ENCODE measurements around the gene PWWP2A.

PWWP2A gene

GRCh38 chr5:160064995-160065614 lies 54.1 kb downstream of the PWWP2A start:
- H3K4me1 ChIP-seq (ENCODE audit: control insufficient read depth, low read depth, low read length), result peaks cover 6% of the 10 kb centered on the region
- no peaks in the 10 kb centered on the region for H3K27me3 ChIP-seq (ENCODE audit: control insufficient read depth, insufficient read depth, low read length)
- H3K9ac ChIP-seq (ENCODE audit: low read length), result no peak overlapping the region
- no peak overlapping the region for H3K27ac ChIP-seq (ENCODE audit: low read length)
- H3K4me3 ChIP-seq (ENCODE audit: low read length), result no peak overlapping the region
- H3K9me3 ChIP-seq (ENCODE audit: control insufficient read depth, low read depth, low read length), result no peaks in the 10 kb centered on the region
- H3K36me3 ChIP-seq (ENCODE audit: control insufficient read depth, low read depth, low read length), result peaks cover 17% of the 10 kb centered on the region

- H3K9me3 ChIP-seq (ENCODE audit: control insufficient read depth, low read depth, low read length), result no peaks in the 10 kb centered on the region
- no peak overlapping the region for H3K27ac ChIP-seq (ENCODE audit: low read length)
- no peak overlapping the region for H3K9ac ChIP-seq (ENCODE audit: low read length)
- H3K4me3 ChIP-seq (ENCODE audit: low read length), result no peak overlapping the region
- peaks cover 24% of the 10 kb centered on the region for H3K36me3 ChIP-seq (ENCODE audit: control insufficient read depth, low read depth, low read length)
- peaks cover 6% of the 10 kb centered on the region for H3K4me1 ChIP-seq (ENCODE audit: control insufficient read depth, low read depth, low read length)
- no peaks in the 10 kb centered on the region for H3K27me3 ChIP-seq (ENCODE audit: control insufficient read depth, insufficient read depth, low read length)
Observed at GRCh38 chr5:160064417-160064810, 54.8 kb downstream of the PWWP2A start.

- H3K27me3 ChIP-seq (ENCODE audit: control insufficient read depth, insufficient read depth, low read length), result no peaks in the 10 kb centered on the region
- H3K9ac ChIP-seq (ENCODE audit: low read length), result no peak overlapping the region
- H3K36me3 ChIP-seq (ENCODE audit: control insufficient read depth, low read depth, low read length), result peaks cover 34% of the 10 kb centered on the region
- H3K4me3 ChIP-seq (ENCODE audit: low read length), result no peak overlapping the region
- H3K4me1 ChIP-seq (ENCODE audit: control insufficient read depth, low read depth, low read length), result no peaks in the 10 kb centered on the region
- no peaks in the 10 kb centered on the region for H3K9me3 ChIP-seq (ENCODE audit: control insufficient read depth, low read depth, low read length)
- H3K27ac ChIP-seq (ENCODE audit: low read length), result no peak overlapping the region
Observed at GRCh38 chr5:160061770-160062169, 57.5 kb downstream of the PWWP2A start.

GRCh38 chr5:160060001-160060400 lies 59.2 kb downstream of the PWWP2A start:
- peaks cover 39% of the 10 kb centered on the region for H3K36me3 ChIP-seq (ENCODE audit: control insufficient read depth, low read depth, low read length)
- no peak overlapping the region for H3K27ac ChIP-seq (ENCODE audit: low read length)
- H3K4me3 ChIP-seq (ENCODE audit: low read length), result no peak overlapping the region
- no peaks in the 10 kb centered on the region for H3K9me3 ChIP-seq (ENCODE audit: control insufficient read depth, low read depth, low read length)
- H3K9ac ChIP-seq (ENCODE audit: low read length), result no peak overlapping the region
- no peaks in the 10 kb centered on the region for H3K4me1 ChIP-seq (ENCODE audit: control insufficient read depth, low read depth, low read length)
- H3K27me3 ChIP-seq (ENCODE audit: control insufficient read depth, insufficient read depth, low read length), result no peaks in the 10 kb centered on the region

- H3K36me3 ChIP-seq (ENCODE audit: control insufficient read depth, low read depth, low read length), result peaks cover 55% of the 10 kb centered on the region
Observed at GRCh38 chr5:160057256-160057655, 62.0 kb downstream of the PWWP2A start.

GRCh38 chr5:160054831-160055230 lies 64.4 kb downstream of the PWWP2A start:
- no peak overlapping the region for H3K9ac ChIP-seq (ENCODE audit: low read length)
- H3K36me3 ChIP-seq (ENCODE audit: control insufficient read depth, low read depth, low read length), result peaks cover 67% of the 10 kb centered on the region
- H3K27ac ChIP-seq (ENCODE audit: low read length), result no peak overlapping the region
- H3K4me1 ChIP-seq (ENCODE audit: control insufficient read depth, low read depth, low read length), result no peaks in the 10 kb centered on the region
- H3K4me3 ChIP-seq (ENCODE audit: low read length), result no peak overlapping the region
- no peaks in the 10 kb centered on the region for H3K9me3 ChIP-seq (ENCODE audit: control insufficient read depth, low read depth, low read length)
- H3K27me3 ChIP-seq (ENCODE audit: control insufficient read depth, insufficient read depth, low read length), result no peaks in the 10 kb centered on the region

More at GRCh38 chr5:160057256-160057655, 62.0 kb downstream of the PWWP2A start:
- Histone ChIP-seq H3K9me3 (ENCODE audit: control insufficient read depth, low read depth, low read length) (no peaks in the 10 kb centered on the region), H3K4me3 (ENCODE audit: low read length) (no peak overlapping the region), H3K9ac (ENCODE audit: low read length) (no peak overlapping the region), H3K27ac (ENCODE audit: low read length) (no peak overlapping the region), H3K27me3 (ENCODE audit: control insufficient read depth, insufficient read depth, low read length) (no peaks in the 10 kb centered on the region), H3K4me1 (ENCODE audit: control insufficient read depth, low read depth, low read length) (no peaks in the 10 kb centered on the region)

- H3K27ac ChIP-seq (ENCODE audit: low read length), result no peak overlapping the region
- H3K9me3 ChIP-seq (ENCODE audit: control insufficient read depth, low read depth, low read length), result no peaks in the 10 kb centered on the region
- H3K4me3 ChIP-seq (ENCODE audit: low read length), result no peak overlapping the region
- no peak overlapping the region for H3K9ac ChIP-seq (ENCODE audit: low read length)
- no peaks in the 10 kb centered on the region for H3K27me3 ChIP-seq (ENCODE audit: control insufficient read depth, insufficient read depth, low read length)
- H3K4me1 ChIP-seq (ENCODE audit: control insufficient read depth, low read depth, low read length), result no peaks in the 10 kb centered on the region
- H3K36me3 ChIP-seq (ENCODE audit: control insufficient read depth, low read depth, low read length), result peaks cover 70% of the 10 kb centered on the region
Observed at GRCh38 chr5:160054047-160054446, 65.2 kb downstream of the PWWP2A start.

- H3K9ac ChIP-seq (ENCODE audit: low read length), result no peak overlapping the region
- H3K36me3 ChIP-seq (ENCODE audit: control insufficient read depth, low read depth, low read length), result peaks cover 43% of the 10 kb centered on the region
Observed at GRCh38 chr5:160049099-160049498, 70.2 kb downstream of the PWWP2A start.

GRCh38 chr5:160048131-160048530 lies 71.1 kb downstream of the PWWP2A start:
- Histone ChIP-seq H3K36me3 (ENCODE audit: control insufficient read depth, low read depth, low read length) (peaks cover 37% of the 10 kb centered on the region), H3K27ac (ENCODE audit: low read length) (no peak overlapping the region), H3K9ac (ENCODE audit: low read length) (no peak overlapping the region), H3K4me3 (ENCODE audit: low read length) (no peak overlapping the region), H3K4me1 (ENCODE audit: control insufficient read depth, low read depth, low read length) (peaks cover 20% of the 10 kb centered on the region), H3K9me3 (ENCODE audit: control insufficient read depth, low read depth, low read length) (no peaks in the 10 kb centered on the region), H3K27me3 (ENCODE audit: control insufficient read depth, insufficient read depth, low read length) (no peaks in the 10 kb centered on the region)

More at GRCh38 chr5:160049099-160049498, 70.2 kb downstream of the PWWP2A start:
- Histone ChIP-seq H3K4me3 (ENCODE audit: low read length) (no peak overlapping the region), H3K27ac (ENCODE audit: low read length) (no peak overlapping the region), H3K27me3 (ENCODE audit: control insufficient read depth, insufficient read depth, low read length) (no peaks in the 10 kb centered on the region), H3K9me3 (ENCODE audit: control insufficient read depth, low read depth, low read length) (no peaks in the 10 kb centered on the region), H3K4me1 (ENCODE audit: control insufficient read depth, low read depth, low read length) (peaks cover 10% of the 10 kb centered on the region)

GRCh38 chr5:160047423-160047822 lies 71.8 kb downstream of the PWWP2A start:
- H3K9me3 ChIP-seq (ENCODE audit: control insufficient read depth, low read depth, low read length), result no peaks in the 10 kb centered on the region
- no peaks in the 10 kb centered on the region for H3K27me3 ChIP-seq (ENCODE audit: control insufficient read depth, insufficient read depth, low read length)
- peaks cover 27% of the 10 kb centered on the region for H3K4me1 ChIP-seq (ENCODE audit: control insufficient read depth, low read depth, low read length)
- H3K27ac ChIP-seq (ENCODE audit: low read length), result no peak overlapping the region
- no peak overlapping the region for H3K9ac ChIP-seq (ENCODE audit: low read length)
- H3K4me3 ChIP-seq (ENCODE audit: low read length), result no peak overlapping the region
- peaks cover 31% of the 10 kb centered on the region for H3K36me3 ChIP-seq (ENCODE audit: control insufficient read depth, low read depth, low read length)

GRCh38 chr5:160044967-160045366 lies 74.3 kb downstream of the PWWP2A start:
- Histone ChIP-seq H3K9me3 (ENCODE audit: control insufficient read depth, low read depth, low read length) (no peaks in the 10 kb centered on the region), H3K4me1 (ENCODE audit: control insufficient read depth, low read depth, low read length) (peaks cover 30% of the 10 kb centered on the region), H3K36me3 (ENCODE audit: control insufficient read depth, low read depth, low read length) (peaks cover 13% of the 10 kb centered on the region), H3K4me3 (ENCODE audit: low read length) (peak overlapping the region; percentile 44), H3K27ac (ENCODE audit: low read length) (peak overlapping the region; percentile 79), H3K9ac (ENCODE audit: low read length) (peak overlapping the region; percentile 33), H3K27me3 (ENCODE audit: control insufficient read depth, insufficient read depth, low read length) (no peaks in the 10 kb centered on the region)

GRCh38 chr5:160044391-160044804 lies 74.9 kb downstream of the PWWP2A start:
- H3K36me3 ChIP-seq (ENCODE audit: control insufficient read depth, low read depth, low read length), result peaks cover 14% of the 10 kb centered on the region
- H3K27ac ChIP-seq (ENCODE audit: low read length), result peak overlapping the region; percentile 55
- no peaks in the 10 kb centered on the region for H3K9me3 ChIP-seq (ENCODE audit: control insufficient read depth, low read depth, low read length)
- peaks cover 30% of the 10 kb centered on the region for H3K4me1 ChIP-seq (ENCODE audit: control insufficient read depth, low read depth, low read length)
- H3K9ac ChIP-seq (ENCODE audit: low read length), result peak overlapping the region; percentile 40
- no peaks in the 10 kb centered on the region for H3K27me3 ChIP-seq (ENCODE audit: control insufficient read depth, insufficient read depth, low read length)
- peak overlapping the region; percentile 44 for H3K4me3 ChIP-seq (ENCODE audit: low read length)

Measured in iPS-18a (cell line).